Stimulated activated CD8-positive, alpha-beta memory T cell treated with anti-CD3 and anti-CD28 coated beads, Interleukin-15, amount 100 ng/mL, for 4 hours (primary cell): Measurements from ENCODE around the gene OR2AT4.
"Not testable (repeated sequence)": the region's sequence is repeated elsewhere in the genome, so short reads cannot be mapped to it uniquely, and the experiment has no call there.

Experiments
- DNase-seq, 2 donors: peaks; one replicate each; pipeline ENCODE4 v3.0.0-alpha.2; 2020; ENCODE audit warnings: low read depth in 2 of 2

Gene OR2AT4

GRCh38 chr11:75103380-75104026 lies 6.8 kb upstream of the OR2AT4 start:
- no peak for DNase-seq

- DNase-seq = no peak
Measured at GRCh38 chr11:75101424-75102128, 4.9 kb upstream of the OR2AT4 start.

- DNase-seq = no peak
Measured at GRCh38 chr11:75100314-75100713, 3.6 kb upstream of the OR2AT4 start.

DNA sequence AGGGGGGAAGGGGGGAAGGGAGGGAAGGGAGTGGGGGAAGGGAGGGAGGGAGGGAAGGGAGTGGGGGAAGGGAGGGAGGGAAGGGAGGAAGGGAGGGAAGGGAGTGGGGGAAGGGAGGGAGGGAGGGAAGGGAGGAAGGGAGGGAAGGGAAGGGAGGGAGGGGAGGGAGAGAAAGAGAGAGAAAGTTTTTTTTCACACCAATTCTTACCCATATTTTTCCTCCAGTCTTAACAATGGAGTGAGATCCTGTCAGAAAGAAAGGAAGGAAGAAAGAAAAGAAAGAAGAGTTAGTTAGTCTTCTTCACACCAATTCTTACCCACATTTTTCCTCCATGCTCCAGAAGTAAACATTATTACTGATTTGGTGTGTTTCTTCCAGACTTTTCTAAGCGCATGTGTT lies 3.0 kb upstream of the OR2AT4 start:
- no peak for DNase-seq

GRCh38 chr11:75098835-75099439 lies 2.3 kb upstream of the OR2AT4 start:
- not testable (repeated sequence) for DNase-seq

DNA sequence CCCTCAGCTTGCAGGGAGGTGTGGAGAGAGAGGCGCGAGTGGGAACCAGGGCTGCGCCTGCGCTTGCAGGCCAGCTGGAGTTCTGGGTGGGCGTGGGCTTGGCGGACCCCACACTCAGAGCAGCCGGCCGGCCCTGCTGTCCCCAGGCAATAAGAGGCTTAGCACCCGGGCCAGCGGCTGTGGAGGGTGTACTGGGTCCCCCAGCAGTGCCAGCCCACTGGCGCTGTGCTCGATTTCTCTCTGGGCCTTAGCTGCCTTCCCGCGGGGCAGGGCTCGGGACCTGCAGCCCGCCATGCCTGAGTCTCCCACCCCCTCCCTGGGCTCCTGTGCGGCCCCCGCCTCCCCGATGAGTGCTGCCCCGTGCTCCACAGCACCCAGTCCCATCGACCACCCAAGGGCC lies 1.5 kb upstream of the OR2AT4 start:
- DNase-seq = not testable (repeated sequence)

DNA sequence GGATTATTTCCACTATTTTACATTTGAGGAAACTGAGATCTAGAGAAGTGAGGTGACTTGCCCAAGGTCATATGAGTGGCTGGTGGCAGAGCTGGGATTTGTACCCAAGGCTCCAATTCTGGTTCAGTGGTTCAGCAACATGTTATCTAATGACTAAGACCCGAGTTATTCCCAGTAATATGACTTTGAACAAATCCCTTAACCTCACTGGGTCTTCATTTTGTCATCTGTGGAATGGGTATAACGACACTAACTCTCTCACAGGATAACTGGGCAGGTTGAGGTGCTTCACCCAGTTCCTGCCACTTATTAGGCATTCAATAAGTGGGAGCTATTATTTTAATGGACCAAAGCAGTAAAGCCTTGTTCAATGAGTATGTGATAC lies 489 bp upstream of the OR2AT4 start:
- DNase-seq = no peak

GRCh38 chr11:75094382-75094781 lies 2.3 kb downstream of the OR2AT4 start:
- DNase-seq = not testable (repeated sequence)

DNA sequence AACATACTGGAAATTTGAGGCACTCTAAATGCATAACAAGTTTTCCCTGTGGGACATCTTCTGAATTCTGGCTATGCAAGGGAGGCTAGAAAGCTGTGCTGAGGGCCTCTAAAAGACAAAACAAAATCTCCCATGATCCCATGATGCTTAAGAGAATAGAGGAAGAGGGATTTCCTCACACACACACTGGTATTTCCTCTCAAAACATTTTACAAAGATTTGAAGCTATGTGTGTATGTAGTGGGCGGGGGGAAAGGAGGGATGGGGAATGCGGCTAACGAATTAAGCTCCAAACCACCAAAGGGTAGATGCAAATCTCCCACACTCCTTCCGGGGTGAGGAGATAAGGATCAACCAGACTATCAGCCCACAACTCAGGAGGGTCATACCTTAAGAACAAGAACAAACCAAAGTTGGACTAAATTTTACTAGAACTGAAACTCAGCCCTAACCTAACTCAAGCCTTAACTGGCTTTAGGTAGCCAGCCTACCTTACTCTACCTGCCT lies 6.0 kb downstream of the OR2AT4 start:
- DNase-seq = no peak

DNA sequence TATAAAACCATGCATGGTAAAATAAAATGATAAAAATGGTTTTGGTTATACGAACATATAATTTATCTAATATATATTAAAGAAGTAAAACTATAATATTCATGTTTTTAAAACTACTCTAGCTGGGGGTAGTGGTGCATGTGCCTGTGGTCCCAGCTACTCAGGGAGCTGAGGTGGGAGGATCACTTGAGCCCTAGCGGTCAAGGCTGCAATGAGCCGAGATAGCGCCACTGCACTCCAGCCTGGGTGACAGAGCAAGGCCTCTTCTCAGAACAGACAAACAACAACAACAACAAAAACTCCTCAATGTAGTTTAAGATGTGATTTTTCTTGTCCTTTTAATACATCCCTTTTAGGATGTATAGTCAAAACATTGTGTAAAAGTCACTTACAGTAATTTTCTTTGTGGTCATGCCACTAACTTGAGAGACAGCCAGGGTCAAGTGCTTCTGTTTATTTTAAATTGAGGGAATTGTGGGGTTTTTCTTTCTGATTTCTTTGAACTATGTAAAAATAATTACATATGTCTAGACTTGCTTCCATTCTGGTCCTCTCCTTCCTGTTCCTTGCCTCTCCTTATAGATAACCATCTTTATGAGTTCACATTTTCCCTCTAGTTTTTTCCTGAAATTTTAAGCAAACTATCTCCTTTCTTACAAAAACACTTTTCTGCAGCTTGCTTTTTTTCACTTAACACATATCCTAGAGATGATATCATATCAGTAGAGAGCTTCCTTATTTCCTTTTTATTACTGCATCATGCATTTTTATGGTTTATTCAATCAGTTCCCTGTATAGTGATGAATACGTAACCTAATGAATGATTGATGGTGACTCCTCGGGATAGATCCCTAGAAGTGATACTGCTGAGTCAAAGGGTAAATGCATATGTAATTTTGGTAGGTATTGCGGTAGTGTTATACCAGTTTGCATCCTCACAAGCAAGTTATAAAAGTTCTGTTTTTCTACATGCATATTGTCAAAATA lies 9.1 kb downstream of the OR2AT4 start:
- no peak for DNase-seq

GRCh38 chr11:75084883-75085282 lies 11.8 kb downstream of the OR2AT4 start:
- no peak for DNase-seq

DNA sequence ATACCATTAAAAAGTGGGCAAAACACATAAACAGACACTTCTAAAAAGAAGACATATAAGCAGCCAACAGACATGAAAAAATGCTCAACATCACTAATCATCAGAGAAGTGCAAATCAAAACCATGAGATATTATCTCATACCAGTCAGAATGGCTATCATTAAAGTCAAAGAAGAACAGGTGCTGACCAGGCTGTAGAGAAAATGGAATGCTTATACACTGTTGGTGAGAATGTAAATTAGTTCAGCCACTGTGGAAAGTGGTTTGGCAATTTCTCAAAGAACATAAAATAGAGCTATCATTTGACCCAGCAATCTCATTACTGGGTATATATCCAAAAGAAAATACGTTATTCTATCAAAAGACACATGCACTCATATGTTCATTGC lies 13.5 kb downstream of the OR2AT4 start:
- no peak for DNase-seq

DNA sequence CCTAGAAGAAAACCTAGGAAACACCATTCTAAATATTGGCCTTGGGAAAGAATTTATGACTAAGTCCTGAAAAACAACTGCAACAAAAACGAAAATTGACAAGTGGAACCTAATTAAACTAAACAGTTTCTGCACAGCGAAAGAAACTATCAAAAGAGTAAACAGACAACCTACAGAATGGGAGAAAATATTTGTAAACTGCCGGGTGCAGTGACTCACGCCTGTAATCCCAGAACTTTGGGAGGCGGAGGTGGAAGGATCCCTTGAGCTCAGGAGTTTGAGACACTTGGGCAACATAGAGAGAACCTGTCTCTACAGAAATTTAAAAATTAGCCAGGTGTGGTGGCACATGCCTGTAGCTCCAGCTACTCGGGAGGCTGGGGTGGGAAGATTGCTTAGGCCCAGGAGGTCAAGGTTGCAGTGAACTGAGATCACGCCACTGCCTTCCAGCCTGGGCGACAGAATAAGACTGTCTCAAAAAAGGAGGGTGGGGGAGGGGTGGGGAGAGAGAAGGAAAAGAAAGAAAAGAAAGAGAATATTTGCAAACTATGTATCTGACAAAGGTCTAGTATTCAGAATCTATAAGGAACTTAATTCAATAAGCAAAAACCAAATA lies 14.0 kb downstream of the OR2AT4 start:
- DNase-seq = no peak

DNA sequence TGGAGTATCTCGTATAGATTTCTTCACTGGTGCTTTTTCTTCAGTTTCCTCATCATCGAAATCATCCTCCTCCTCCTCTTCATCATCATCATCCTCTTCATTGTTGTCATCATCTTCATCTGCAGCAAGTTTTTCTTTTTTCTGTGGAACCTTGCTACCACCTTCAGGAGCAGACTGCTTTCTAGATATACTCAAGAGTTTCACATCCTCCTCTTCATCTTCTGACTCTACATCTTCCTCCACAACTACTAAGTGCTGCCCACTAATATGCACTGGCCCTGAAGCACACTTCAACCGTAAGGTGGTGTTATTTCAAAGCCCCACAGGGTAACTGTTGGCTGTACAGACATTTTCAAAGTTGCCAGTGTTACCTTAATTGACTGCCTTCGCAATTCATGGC lies 17.1 kb downstream of the OR2AT4 start:
- DNase-seq = no peak

- DNase-seq = no peak
Measured at GRCh38 chr11:75078233-75078632, 18.4 kb downstream of the OR2AT4 start.

DNA sequence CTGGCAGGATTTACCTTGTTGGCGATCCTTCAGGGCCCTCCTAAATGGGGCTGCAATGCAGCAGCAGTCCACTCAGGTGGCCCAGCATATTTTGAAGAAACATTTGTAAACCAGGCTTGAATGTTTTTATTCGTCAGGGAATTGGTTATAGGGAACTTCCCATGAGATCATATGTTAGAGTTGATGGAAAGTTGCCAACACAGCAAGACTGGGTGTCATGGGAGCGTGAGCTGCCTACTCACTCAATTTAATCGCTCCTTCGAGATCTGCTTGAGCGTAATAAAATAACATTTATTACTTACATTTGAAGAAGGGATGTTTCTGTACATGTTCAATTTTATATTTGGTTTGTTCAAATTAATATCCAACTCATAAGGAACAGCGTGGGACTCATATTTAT lies 19.4 kb downstream of the OR2AT4 start:
- DNase-seq = no peak

GRCh38 chr11:75076671-75077070 lies 20.0 kb downstream of the OR2AT4 start:
- no peak for DNase-seq

DNA sequence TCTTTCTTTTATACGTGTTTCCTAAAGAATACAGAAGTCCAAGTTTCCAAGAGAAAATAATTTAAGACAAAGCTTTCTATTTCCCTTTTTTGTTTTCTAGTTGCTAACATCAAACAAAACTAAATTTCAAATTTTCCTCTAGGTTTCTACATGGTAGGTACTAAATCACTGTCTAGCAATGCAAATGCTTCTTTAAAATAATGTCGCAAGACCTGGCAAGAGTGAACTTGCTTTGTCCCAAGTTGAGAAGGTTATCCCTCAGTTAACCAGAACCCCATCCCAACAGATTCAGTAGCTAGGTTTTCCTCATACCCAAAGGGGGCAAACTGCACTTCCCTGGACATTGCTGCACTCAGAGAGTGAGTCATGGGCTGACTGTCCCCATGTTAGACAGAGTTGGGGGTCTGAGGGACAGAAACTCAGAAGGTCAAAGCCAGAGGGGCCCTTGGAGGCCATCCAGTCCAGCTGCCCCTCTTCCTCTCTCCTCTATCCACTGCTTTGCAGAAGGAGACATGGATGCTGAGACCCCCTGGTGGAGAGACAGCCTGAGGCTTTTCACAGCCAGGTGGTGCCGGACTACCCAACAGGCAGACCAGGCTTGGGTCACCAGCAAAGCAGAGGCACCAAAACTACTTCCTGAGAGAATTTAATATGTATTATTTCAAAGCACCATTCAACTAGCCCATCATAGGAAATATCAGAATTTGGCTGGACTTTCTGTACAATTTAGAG lies 23.1 kb downstream of the OR2AT4 start:
- DNase-seq = no peak

DNA sequence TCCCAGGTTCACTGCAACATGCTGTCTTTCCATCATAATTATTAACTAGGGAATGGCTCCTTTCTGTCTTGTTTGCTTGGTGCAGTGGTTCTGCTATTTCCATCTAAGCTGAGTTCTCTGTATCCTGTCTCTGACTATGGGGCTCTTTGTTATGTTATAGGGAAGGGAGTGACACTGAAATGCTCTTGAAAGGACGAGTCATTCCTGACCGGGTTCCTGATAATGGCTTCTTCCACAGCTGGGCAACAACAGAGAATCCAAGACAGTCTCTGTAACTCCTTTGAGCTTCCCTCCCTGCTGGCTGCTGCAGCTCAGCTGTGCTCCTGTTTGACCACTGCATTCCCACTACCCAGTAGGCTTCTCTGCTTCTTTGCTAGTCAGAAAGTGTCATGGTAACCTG lies 24.1 kb downstream of the OR2AT4 start:
- DNase-seq = no peak

DNA sequence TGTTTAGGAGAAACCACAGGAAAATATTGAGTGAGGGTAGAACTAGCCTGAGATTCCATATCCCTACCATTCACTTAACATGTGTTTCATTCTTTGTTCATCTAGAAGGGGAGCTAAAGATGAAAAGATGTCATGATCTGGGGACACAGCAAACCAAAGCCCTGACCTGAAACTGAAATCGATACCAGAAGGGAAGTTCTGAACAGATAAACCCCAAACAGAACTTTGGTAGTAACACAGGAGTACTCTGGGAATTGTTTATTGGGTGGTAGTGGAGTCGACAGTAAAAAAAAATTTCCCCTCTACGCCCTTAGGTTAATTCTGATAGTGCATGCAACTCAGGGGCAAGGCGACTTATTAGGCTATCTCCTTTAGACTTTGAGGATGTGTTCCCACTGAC lies 27.2 kb downstream of the OR2AT4 start:
- no peak for DNase-seq

GRCh38 chr11:75068993-75069392 lies 27.7 kb downstream of the OR2AT4 start:
- DNase-seq = no peak
